PFSK-1 (cell line): ENCODE results near the gene RPL19.

Experiments used
- FOXP2 ChIP-seq: optimal IDR thresholded peaks from 2 replicates; pipeline ENCODE3; 2011; ENCODE audit warnings: borderline replicate concordance, control low read depth, inconsistent platforms; ENCODE audit not compliant: insufficient read depth; ENCODE audit errors: extremely low read length, extremely low read depth
- POLR2AphosphoS5 ChIP-seq: IDR thresholded peaks from 2 replicates; pipeline ENCODE4 v1.6.1; 2012; ENCODE audit warnings: low read depth, mild to moderate bottlenecking, control low read depth, low read length, moderate library complexity
- SIN3A ChIP-seq: IDR thresholded peaks from 2 replicates; pipeline ENCODE4 v1.6.1; 2012; ENCODE audit warnings: mild to moderate bottlenecking, low read length, moderate library complexity, borderline replicate concordance; ENCODE audit not compliant: insufficient read depth
- TAF1 ChIP-seq: IDR thresholded peaks from 2 replicates; pipeline ENCODE4 v1.6.1; 2012; ENCODE audit warnings: low read length, control low read depth, borderline replicate concordance; ENCODE audit not compliant: insufficient read depth
- TF ChIP-seq, protein P1 (sequence below), 2 experiments: IDR thresholded peaks; 2 replicates each; pipeline versions ENCODE4 v1.6.1 to v1.8.0; 2011 to 2012; ENCODE audit warnings: low read depth in 2 of 2, low read length in 2 of 2, control low read depth in 1 of 2, inconsistent platforms in 1 of 2, mild to moderate bottlenecking in 1 of 2, moderate library complexity in 1 of 2; ENCODE audit not compliant: insufficient read depth in 1 of 2

Gene RPL19

DNA sequence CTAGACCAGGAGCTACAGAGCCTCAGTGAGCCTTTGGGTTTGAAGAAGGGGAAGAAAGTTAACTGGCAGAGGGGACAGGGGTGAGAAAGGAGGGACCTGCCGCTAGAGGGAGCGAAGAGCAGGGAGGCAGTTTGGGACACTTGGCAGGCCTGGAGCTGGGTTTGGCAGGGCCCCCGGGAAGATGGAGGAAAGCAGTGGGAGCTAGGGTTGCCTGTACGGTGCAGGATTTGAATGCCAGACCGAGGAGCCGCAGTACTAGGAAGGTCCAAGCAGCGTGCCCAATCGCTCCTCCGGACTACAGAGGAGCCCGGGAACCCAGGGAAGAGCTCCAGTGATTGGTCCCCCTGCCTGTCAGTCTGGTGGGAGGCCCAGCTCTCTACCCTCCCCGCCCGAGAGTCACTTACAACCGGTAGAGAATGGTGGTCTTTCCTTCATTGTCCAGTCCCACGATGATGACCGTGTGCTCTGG is 35.4 kb upstream of the RPL19 start:
- TF ChIP-seq FOXP2 (no peak), SIN3A (no peak), POLR2AphosphoS5 (no peak), TAF1 (no peak)
- TF ChIP-seq, protein P1, sequence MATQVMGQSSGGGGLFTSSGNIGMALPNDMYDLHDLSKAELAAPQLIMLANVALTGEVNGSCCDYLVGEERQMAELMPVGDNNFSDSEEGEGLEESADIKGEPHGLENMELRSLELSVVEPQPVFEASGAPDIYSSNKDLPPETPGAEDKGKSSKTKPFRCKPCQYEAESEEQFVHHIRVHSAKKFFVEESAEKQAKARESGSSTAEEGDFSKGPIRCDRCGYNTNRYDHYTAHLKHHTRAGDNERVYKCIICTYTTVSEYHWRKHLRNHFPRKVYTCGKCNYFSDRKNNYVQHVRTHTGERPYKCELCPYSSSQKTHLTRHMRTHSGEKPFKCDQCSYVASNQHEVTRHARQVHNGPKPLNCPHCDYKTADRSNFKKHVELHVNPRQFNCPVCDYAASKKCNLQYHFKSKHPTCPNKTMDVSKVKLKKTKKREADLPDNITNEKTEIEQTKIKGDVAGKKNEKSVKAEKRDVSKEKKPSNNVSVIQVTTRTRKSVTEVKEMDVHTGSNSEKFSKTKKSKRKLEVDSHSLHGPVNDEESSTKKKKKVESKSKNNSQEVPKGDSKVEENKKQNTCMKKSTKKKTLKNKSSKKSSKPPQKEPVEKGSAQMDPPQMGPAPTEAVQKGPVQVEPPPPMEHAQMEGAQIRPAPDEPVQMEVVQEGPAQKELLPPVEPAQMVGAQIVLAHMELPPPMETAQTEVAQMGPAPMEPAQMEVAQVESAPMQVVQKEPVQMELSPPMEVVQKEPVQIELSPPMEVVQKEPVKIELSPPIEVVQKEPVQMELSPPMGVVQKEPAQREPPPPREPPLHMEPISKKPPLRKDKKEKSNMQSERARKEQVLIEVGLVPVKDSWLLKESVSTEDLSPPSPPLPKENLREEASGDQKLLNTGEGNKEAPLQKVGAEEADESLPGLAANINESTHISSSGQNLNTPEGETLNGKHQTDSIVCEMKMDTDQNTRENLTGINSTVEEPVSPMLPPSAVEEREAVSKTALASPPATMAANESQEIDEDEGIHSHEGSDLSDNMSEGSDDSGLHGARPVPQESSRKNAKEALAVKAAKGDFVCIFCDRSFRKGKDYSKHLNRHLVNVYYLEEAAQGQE (IDR thresholded peaks at IDR 0.05; ENCODE audit: insufficient read depth in 1 of 2, low read depth in 2 of 2, low read length in 2 of 2), result no peak

DNA sequence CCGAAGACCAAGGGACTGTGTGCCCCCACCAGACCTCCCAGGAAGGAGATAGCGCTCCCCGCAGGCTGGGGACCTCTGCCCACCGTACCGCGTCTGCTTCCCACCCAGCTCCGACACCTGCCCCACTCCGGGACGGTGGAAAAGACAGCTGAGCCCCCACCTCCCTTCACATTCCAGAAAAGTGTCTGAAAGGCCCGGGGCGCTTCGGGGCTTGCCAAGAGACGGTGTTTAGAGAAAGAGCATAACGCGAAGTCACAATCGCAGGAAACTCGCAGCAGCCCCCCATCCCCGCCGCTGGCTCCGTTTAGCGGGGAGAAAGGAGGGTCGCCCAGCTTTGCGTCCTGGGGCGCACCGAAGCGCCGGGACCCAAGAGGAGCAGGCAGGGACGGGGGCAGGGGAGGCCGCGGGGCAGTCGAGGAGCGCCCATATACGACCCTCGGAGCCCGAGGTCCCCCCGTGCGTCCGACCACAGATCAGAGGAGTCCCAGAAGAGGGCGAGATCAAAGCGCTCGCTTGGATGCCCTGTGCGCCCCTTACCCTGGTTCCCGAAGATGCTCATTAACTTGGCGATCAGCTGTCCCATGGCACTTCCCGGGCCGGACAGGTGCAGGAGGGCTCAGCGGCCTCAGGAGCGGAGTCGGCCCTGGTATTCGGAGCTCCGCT is 34.8 kb upstream of the RPL19 start:
- TF ChIP-seq FOXP2, result no peak
- no peak for TF ChIP-seq SIN3A
- no peak for TF ChIP-seq POLR2AphosphoS5
- TF ChIP-seq, protein P1 (IDR thresholded peaks at IDR 0.05; ENCODE audit: insufficient read depth in 1 of 2, low read depth in 2 of 2, low read length in 2 of 2), result no peak
- no peak for TF ChIP-seq TAF1

- TF ChIP-seq TAF1 (no peak), FOXP2 (no peak), POLR2AphosphoS5 (no peak), SIN3A (no peak)
- TF ChIP-seq, protein P1 (IDR thresholded peaks at IDR 0.05; ENCODE audit: insufficient read depth in 1 of 2, low read depth in 2 of 2, low read length in 2 of 2), result no peak
Measured at GRCh38 chr17:39165841-39166349, 34.2 kb upstream of the RPL19 start, which contains the start of gene ARL5C. TSS of gene ARL5C (minus strand) at chr17:39166161. CDS start at chr17:39165760, 401 bp downstream.

GRCh38 chr17:39166437-39167335 is 33.4 kb upstream of the RPL19 start:
- TF ChIP-seq SIN3A, result no peak
- TF ChIP-seq TAF1, result no peak
- TF ChIP-seq, protein P1 (IDR thresholded peaks at IDR 0.05; ENCODE audit: insufficient read depth in 1 of 2, low read depth in 2 of 2, low read length in 2 of 2), result no peak
- no peak for TF ChIP-seq POLR2AphosphoS5
- no peak for TF ChIP-seq FOXP2
